ENCODE results near the gene CYBB.

The CYBB gene

DNA sequence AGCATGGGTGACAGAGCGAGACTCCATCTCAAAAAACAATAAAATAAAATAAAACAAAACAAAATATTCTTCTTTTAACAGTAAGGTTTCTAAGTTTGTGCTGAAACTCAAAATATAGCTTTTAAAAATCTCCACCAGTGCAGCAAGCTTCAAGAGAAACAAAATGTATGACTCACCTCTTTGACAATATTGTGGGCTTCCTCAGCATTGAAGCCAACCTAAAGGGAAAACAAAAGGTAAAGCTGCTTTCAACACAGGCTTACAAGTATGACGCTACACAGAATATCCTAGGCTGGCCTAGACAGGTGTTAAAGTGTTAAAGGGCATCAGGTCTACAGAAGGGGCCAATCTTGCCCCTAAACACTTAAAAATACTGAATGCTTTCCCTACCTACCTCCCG is 66.3 kb downstream of the CYBB start:
- DNase-seq, result peak; percentile 50

DNA sequence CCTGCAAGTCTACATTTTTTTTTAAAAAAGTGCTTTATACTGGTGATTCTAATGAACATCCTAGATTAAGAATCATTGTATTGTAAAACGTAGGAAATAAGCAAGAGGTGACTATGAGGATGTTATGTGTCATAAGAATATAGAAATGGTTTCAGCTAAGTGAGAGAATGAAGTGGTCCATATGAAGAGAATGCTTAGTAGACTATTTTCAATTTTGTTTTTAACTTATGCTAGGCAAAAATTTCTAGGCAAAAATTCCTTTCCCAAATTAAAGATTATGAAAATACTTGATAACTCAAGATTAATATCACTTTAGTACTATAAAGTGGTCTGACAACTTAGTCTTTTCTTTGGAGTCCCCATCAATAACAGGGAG is 66.7 kb downstream of the CYBB start:
- no peak for DNase-seq

DNA sequence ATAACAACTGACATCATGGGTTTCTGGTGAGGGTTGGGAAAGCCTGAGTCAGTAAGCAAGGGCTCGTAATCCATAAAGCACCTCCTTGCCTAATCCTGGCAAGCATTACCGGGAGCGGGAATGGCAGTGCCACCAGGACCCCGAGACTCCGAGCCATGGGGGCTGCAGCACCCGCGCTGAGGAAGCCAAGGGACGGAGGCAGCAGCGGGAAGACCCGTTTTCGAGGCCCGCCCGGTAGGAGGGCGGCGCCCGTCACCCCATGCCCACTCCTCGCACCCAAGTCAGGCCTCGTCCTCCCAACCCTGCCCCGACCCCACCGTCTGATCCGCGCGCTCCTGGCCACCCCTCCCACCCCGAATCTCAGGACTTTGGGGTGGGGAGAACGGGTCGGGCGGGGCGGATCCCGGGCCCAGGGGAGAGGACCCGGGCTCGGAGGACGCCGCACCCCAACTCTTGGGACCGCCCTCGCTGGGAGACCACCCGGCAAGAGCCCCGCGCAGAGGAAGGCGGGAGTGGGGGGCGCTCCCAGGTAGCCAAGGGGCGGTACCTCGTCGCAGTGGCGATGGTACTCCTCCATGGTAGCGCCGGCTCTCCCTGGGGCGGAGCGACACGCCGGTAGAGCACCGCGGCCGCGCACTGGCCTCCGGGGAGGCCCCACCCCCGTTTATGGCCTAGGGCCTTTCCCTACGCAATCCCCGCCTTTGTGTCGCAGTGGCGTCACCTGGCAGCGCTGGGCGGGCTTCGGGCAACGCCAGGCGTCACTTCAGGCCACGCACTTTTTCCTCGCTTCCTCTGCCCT is 67.3 kb downstream of the CYBB start, which contains the start of gene DYNLT3:
DYNLT3 (minus strand) TSS at position 638 of the 799 bp plus-strand sequence; CDS start at position 577, 61 bp downstream.
- DNase-seq, result peak; percentile 86

DNA sequence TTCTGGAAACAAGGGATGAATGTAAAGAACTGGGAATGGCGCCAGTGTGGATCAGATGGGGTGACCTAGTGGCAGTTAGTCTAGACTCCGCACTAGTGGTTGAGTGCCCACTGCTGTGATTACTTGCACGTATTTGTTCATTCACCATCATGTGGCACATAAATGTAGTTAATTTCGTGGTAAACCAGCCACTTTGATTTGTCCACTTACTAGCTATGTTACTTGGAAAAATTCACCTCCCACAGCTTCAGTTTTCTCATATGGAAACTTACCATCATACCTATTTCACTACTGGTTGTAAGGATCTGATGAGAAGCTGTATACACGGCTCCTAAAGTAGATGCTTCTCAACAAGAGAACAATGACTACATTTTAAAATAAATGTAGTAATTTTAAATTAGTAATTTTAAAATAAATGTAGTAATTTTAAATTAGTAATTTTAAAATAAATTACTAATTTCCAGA is 67.9 kb downstream of the CYBB start:
- no peak for DNase-seq

DNA sequence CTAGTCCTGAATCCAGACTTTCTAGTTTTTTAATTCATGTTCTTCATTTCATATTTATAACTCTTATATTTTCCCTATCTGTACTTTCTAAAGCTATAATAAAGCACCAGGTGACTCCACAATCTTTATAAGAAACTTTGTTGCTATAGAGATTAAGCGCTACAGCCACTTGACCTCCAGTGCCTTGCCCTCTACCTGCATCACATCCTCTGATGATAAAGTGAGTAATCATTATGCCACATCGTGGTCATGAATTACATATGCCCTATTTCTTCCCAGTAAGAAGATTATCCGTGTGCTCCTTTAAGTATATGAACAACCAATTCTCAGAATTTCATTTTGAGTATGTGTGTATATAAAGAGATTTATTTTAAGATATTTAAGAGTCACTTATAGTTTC is 74.3 kb downstream of the CYBB start:
- DNase-seq, result no peak

DNA sequence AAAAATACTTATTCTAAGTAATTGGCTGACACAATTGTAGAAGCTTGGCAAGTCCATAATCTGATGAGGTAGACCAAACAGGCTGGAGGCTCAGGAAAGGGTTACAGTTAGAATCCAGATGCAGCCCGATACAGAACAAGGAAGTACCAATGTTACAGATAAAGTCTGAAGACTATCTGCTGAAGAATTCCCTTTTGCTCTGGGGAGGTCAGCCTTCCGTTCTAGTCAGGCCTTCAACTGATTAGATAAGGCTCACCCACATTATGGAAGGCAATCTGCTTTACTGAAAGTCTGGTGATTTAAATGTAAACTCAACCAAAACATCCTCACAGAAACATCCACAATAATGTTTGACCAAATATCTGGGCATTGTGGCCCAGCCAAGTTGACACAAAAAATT is 74.9 kb downstream of the CYBB start:
- DNase-seq, result no peak

DNA sequence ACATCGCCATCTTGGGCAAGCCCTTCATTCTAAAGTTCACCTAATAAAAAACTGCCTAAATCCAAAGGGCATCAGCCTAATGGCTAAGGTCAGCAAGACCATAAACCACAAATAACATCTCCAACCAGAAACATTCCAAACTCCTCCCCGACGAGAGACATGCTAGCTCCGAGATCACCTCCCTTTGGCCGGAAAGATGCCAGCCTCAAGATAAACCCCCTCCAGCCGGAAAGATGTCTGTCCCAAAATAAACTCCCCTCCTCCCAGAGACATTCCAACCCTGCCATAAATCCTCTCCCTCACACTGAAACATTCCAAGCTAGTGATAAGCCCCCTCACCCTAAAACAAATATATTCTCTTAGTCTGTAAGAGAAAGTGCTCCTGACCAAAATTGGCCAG is 80.9 kb downstream of the CYBB start:
- DNase-seq, result no peak

DNA sequence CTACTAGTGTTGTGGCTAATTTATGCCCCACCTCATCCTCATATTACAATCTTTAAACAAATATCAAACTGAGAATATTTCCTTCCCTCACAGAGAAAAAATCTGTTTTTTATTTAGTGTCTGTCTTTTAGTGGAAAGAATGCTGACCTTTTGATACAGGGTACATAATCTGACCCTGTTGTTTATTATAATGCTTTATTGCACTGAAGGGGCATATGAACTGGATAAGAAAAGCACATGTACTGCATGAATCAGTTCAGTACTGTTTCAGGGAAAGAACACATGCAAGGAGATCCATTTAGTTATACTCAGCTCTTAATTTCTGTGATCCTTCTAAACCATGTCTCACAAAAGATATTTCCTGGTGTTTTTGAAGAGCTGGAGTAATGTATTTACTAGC is 83.0 kb downstream of the CYBB start:
- DNase-seq, result no peak

All from CD4-positive, alpha-beta T cell treated with Interleukin-17A for 1 hour (primary cell).